Activated CD8-positive, alpha-beta memory T cell treated with anti-CD3 and anti-CD28 coated beads, Interleukin-2, amount 50 U/mL, for 1 hour (primary cell): ENCODE measurements around the gene FAM117A.
"Not testable (repeated sequence)": the region's sequence is repeated elsewhere in the genome, so short reads cannot be mapped to it uniquely, and the experiment has no call there.

ENCODE experiments used
- DNase-seq: peaks from one replicate; pipeline ENCODE4 v3.0.0-alpha.2; 2020; ENCODE audit errors: extremely low read depth

The FAM117A gene

GRCh38 chr17:49739641-49740271 is 24.2 kb downstream of the FAM117A start:
- peak; percentile 94 for DNase-seq

- no peak for DNase-seq
These were observed 25.3 kb downstream of the FAM117A start for GRCh38 chr17:49738456-49739163.

DNA sequence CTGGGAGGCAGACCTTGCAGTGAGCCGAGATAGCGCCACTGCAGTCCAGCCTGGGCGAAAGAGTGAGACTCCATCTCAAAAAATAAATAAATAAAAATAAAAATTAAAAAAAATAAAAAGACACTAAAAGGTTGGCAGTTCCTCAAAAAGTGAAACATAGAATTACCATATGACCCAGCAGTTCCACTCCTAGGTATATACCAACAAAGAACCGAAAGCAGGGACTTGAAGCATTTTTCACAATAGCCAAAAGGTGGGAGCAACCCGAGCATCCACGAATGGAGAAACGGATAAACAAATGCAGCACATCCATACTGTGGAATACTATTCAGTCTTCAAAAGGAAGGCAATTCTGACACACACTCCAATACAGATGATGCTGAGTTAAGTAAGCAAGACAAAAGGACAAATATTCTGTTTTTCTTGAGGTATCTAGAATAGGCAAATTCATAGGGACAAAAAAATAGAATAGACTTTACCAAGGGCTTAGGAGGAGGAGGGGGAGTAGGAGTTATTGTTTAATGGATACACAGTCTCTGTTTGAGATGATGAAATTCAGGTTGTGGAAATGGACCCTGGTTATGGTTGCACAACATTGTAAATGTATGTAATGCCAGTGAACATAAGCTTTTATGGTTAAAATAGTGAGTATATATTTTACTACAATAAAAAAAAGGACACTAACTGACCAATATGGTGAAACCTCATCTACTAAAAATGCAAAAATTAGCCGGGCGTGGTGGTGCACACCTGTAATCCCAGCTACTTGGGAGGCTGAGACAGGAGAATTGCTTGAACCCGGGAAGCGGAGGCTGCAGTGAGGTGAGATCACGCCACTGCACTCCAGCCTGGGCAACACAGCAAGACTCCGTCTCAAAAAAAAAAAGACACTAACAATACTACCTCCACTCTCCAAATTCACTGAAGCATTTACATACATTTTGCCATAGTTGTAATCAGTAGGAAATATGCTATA is 29.1 kb downstream of the FAM117A start:
- no peak for DNase-seq

GRCh38 chr17:49731435-49731831 is 32.5 kb downstream of the FAM117A start:
- DNase-seq: no peak

- no peak for DNase-seq
These were observed 33.0 kb downstream of the FAM117A start for GRCh38 chr17:49730785-49731434.

GRCh38 chr17:49730078-49730784 is 33.7 kb downstream of the FAM117A start:
- DNase-seq: no peak

GRCh38 chr17:49729069-49729468 is 34.9 kb downstream of the FAM117A start:
- DNase-seq: no peak

DNA sequence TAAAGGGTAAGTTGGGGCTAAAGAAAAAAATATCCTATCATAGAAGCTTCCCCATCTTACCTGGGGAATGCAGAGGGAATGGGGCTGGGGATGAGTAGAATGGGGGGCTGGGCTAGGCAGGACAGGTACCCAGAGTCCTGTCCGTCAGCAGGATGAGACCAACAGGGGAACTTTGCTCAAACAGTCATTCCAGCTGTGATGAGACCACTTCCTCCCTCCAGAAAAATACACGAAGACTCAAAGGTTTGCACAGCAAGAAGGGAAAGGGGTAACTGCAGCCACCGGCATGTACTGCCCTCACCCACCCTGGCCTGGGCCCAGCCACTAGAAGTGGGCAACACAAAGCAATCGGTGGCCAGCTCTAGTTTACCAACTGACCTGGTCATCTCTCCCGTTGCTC is 35.5 kb downstream of the FAM117A start:
- DNase-seq: no peak

DNA sequence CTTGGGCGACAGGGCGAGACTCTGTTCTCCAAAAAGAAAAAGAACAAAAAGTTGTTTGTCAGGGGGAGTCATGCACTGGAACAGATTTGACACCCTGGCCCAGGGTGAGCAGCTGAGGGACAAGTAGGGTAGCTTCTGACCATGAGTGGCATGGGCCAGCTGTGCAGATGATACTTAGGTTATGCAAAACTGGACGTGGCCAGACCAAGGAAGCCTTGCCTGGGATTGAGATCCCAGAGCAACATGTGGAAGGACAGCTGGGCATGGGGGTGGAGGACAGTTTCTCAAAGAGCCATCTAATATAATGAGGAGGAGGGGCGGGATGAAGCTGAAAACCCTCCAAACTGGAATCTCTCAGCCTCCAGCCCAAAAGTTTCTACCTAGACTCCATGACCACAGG is 36.6 kb downstream of the FAM117A start:
- no peak for DNase-seq

GRCh38 chr17:49725452-49726130 is 38.3 kb downstream of the FAM117A start:
- no peak for DNase-seq

GRCh38 chr17:49724552-49724951 is 39.4 kb downstream of the FAM117A start:
- DNase-seq: not testable (repeated sequence)

DNA sequence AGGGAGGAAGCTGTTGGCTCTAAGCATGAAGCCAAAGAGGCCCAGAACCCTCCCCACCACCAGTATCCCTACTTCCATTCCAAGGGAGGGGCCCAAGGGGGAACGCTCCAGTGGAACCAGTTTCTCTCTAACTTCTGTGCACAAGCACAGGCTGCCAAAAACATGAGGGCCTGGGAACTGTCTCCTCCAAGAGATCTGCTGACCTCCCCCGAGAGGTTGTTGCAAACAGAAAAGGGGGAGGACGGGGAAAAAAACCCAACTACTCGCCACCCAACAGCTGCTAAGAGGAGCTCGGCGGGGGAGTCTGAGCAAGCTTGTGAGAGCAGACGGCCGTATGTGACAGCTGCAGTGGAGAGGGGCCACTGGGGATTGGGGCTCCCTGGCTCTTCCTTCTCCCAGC is 40.5 kb downstream of the FAM117A start:
- DNase-seq: no peak

DNA sequence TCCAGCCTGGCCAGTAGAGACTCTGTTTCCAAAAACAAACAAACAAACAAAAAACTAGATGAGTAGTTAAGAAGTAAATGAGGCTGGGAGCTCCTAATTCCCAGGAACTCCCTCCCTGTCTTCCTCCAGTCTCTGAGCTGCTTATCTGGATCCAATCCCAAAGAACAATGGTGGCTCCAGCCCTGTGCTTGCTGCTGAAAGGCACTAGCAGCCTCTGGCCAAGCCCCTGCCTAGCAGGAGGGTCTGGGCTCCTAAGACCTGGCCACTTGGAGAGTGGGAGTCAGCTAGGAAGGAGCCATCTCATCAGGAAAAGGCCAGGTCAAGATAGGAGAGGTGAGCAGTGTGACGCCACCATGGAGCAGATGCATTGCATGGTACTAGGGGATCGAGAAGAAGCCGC is 41.9 kb downstream of the FAM117A start:
- DNase-seq: no peak

GRCh38 chr17:49717371-49717861 is 46.5 kb downstream of the FAM117A start:
- DNase-seq: no peak

DNA sequence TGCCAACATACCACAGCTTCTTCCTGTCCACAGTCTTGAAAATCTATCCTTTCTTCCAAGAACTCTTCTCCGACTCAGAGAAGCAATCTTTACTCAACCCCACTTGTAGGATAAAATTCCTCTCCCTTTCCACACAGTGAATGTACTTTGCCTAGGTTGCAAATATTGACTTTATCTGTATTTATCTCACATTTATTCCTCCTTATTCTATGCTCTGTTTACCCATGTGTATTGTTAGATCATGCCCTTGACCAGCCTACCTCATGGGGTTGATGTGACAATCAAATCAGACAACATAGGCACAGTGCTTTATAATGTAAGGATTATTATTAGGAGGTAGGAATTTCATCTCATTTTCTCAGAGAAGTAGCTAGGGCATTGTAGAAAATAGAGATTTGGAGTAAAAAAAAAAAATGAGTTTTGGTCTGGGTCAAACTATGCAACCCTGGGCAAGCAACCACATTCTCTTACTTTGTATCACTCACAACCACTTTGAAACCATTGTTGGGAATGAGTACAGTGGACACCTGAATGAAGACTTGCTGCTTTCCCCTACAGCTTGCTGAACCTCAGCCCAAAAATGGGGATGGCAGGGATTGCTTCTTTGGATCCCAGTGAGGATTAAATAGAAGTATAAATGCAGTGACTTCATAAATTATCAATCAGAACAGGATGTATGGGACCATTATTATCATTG is 47.1 kb downstream of the FAM117A start:
- DNase-seq: no peak

DNA sequence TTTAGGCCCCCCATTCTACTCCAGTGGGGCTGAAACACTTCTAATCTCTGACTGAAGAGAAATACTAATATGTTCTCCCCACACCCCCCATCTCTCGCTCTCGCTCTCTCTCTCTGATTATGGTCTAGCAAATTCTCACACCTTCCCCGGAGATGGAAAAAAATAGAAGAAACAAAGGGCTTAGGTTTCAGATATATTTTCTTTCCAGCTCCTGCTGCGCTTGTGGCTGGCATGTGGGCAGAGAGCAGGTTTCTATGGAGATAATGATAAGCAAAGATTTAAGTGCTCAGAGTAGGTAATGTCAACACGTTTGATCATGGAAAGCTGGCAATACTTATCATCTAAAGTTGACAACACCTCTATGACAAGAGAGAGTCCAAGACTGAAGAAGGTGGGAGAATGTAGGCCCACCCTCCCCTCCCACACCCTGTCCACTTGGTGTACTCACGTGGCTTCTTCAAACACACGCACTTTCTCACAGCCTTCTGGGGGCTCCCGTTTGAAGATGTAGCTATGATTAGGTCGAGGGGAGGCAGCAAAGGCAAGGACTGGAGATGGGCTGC is 48.1 kb downstream of the FAM117A start:
- no peak for DNase-seq

GRCh38 chr17:49715216-49715615 is 48.7 kb downstream of the FAM117A start:
- DNase-seq: no peak

DNA sequence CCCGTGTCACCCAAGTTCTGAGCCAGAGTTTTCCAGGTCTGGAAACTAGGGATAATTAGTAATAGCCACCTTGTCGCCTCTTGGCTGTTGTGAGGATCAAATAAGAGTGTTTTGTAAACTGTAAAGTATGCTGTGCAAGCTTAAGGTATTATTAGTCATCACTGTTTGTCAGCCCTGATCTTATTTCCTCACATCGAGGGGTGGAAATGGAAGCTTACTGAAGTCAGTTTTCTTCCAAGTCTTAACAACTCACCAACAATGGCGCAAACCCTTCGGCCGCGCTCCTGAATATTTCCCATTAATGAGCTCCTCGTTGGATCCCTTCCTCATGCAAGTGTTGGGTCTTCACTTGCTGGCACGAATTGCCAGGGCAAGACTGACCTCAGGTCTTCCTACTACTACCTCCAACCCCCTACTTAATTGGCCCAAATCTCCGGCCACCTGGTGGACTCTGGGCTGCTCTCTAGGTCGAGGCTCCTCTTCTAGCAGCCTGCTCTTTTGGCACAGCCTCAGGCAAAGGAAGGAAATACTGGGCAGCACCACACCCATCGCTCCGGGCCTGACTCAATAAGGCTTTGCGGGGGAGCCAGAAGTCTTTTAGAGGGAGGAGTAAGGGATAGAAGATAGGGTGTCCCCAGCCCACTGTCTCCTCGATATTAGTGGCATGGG is 55.3 kb downstream of the FAM117A start:
- DNase-seq: no peak
